ENCODE data around the gene NOP10. TPM values are rescaled to one million over a fixed set of nuclear protein-coding genes. Genes with fewer than 3 reads are reported as not detected.

Gene NOP10
- total RNA-seq, 1 donor from 2014 or later, result 181 TPM

GRCh38 chr15:34341381-34342212 lies 1.3 kb downstream of the NOP10 start:
- TF ChIP-seq CTCF (conservative IDR thresholded peaks at IDR 0.05), result no peak
- H3K36me3 Mint-ChIP-seq (ENCODE audit: low read depth), result peaks cover 12% of the 10 kb centered on the region
- peaks cover 9% of the 10 kb centered on the region for H3K27me3 Mint-ChIP-seq (ENCODE audit: low read depth)
- peaks cover 27% of the 10 kb centered on the region for H3K4me1 Mint-ChIP-seq
- H3K4me3 Mint-ChIP-seq, result no peak overlapping the region
- peak overlapping the region; percentile 93 for H3K27ac Mint-ChIP-seq (ENCODE audit: unreplicated experiment)
- DNase-seq (ENCODE audit: low read depth, low spot score), result no peak
- no peaks in the 10 kb centered on the region for H3K9me3 Mint-ChIP-seq

GRCh38 chr15:34339946-34340345 lies 3.0 kb downstream of the NOP10 start:
- peaks cover 28% of the 10 kb centered on the region for H3K4me1 Mint-ChIP-seq
- H3K4me3 Mint-ChIP-seq, result peak overlapping the region; percentile 68
- TF ChIP-seq CTCF (conservative IDR thresholded peaks at IDR 0.05), result no peak
- no peak for DNase-seq (ENCODE audit: low read depth, low spot score)
- peaks cover 4% of the 10 kb centered on the region for H3K27me3 Mint-ChIP-seq (ENCODE audit: low read depth)
- H3K27ac Mint-ChIP-seq (ENCODE audit: unreplicated experiment), result no peak overlapping the region
- no peaks in the 10 kb centered on the region for H3K9me3 Mint-ChIP-seq
- H3K36me3 Mint-ChIP-seq (ENCODE audit: low read depth), result peaks cover 12% of the 10 kb centered on the region

- Mint-ChIP-seq H3K9me3 (no peaks in the 10 kb centered on the region), H3K27me3 (ENCODE audit: low read depth) (peaks cover 4% of the 10 kb centered on the region), H3K36me3 (ENCODE audit: low read depth) (peaks cover 12% of the 10 kb centered on the region), H3K4me1 (peaks cover 28% of the 10 kb centered on the region), H3K27ac (ENCODE audit: unreplicated experiment) (no peak overlapping the region), H3K4me3 (peak overlapping the region; percentile 88)
- DNase-seq (ENCODE audit: low read depth, low spot score), result no peak
- no peak for TF ChIP-seq CTCF (conservative IDR thresholded peaks at IDR 0.05)
Observed at GRCh38 chr15:34338347-34338746, 4.6 kb downstream of the NOP10 start.

- DNase-seq (ENCODE audit: low read depth, low spot score), result peak; percentile 86
- no peaks in the 10 kb centered on the region for H3K9me3 Mint-ChIP-seq
- H3K27me3 Mint-ChIP-seq (ENCODE audit: low read depth), result peaks cover 4% of the 10 kb centered on the region
- peak within 1 kb of the TSS; percentile 88 for H3K4me3 Mint-ChIP-seq
- peak within 1 kb of the TSS; percentile 94 for H3K27ac Mint-ChIP-seq (ENCODE audit: unreplicated experiment)
- H3K36me3 Mint-ChIP-seq (ENCODE audit: low read depth), result peaks cover 12% of the 10 kb centered on the region
- TF ChIP-seq CTCF (conservative IDR thresholded peaks at IDR 0.05), result no peak
- peaks cover 28% of the 10 kb centered on the region for H3K4me1 Mint-ChIP-seq
Observed at GRCh38 chr15:34337557-34338306, 5.2 kb downstream of the NOP10 start, which contains the start of gene SLC12A6. Gene SLC12A6, minus strand, starts transcription at chr15:34337781. Its CDS starts 1,101 bp downstream, at chr15:34336680.

- Mint-ChIP-seq H3K4me3 (peak overlapping the region; percentile 88), H3K4me1 (peaks cover 27% of the 10 kb centered on the region), H3K9me3 (no peaks in the 10 kb centered on the region), H3K27me3 (ENCODE audit: low read depth) (peaks cover 4% of the 10 kb centered on the region), H3K36me3 (ENCODE audit: low read depth) (peaks cover 12% of the 10 kb centered on the region), H3K27ac (ENCODE audit: unreplicated experiment) (peak overlapping the region; percentile 94)
- no peak for TF ChIP-seq CTCF (conservative IDR thresholded peaks at IDR 0.05)
- DNase-seq (ENCODE audit: low read depth, low spot score), result no peak
Observed at GRCh38 chr15:34336991-34337556, 5.9 kb downstream of the NOP10 start.

All from neural crest cell (in vitro differentiated cells).